CD4-positive, alpha-beta T cell treated with Interleukin-21 for 1 hour (primary cell): Measurements from ENCODE around the gene PPFIA1.
"Not testable (repeated sequence)": the region's sequence is repeated elsewhere in the genome, so short reads cannot be mapped to it uniquely, and the experiment has no call there.

Experiments
- DNase-seq: peaks from one replicate; pipeline ENCODE4 v3.0.0-alpha.2; 2020

The PPFIA1 gene

DNA sequence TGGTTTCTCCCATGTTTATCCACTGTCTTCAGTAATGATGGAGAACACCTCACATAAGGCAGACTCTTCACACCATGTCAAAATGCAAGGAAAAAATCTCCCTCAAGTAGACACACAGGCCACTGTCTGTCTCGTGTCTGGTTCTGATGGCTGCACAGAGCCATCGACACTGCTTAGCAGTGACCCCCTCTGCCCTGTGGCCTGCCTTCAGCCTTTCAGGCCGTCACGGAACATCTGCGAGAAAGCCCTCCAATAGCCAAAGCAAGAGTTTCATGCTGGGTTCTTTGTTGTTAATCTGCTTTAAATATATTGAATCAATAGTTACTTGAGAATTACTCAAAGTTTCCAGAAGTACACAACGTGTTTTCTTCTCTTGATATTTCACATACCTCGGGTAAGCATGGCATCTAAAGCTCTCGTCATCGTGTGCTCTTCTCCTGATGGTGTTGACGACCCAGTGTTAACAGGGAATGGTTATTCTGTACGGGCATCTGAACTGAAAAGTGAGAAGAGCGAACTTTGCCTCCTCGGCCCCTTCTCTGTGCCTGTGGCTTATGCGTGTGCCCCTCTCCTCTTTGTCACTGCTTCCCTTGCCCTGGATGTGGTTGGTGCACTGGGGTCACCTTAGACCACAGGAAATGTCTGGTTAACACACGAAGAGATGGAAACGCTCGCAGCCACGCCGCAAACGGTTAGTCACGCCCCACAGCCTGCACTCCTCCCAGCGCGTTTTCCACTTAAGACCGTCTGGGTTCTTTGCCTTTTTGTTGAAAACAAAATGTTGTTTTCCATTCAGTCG lies 94.5 kb downstream of the PPFIA1 start:
- DNase-seq, result peak; percentile 59

DNA sequence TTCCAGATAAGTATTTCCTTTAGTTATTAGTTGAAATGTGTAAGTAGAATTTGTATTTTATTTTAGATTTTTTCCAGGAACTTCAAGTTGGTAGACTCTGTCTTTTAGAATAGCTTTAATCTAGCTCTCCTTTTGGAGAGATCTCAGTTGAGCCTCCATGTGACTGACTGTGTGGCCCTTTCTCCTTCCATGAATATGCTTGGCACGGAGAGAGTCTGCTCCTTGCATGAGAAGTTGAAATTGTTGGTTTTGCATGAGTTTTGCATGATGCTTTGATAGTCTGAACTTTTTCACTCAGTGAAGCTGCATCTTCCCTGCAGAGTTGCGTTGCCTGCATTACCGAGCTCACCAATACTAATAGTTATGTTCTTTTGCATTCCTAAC lies 95.0 kb downstream of the PPFIA1 start:
- DNase-seq, result no peak

DNA sequence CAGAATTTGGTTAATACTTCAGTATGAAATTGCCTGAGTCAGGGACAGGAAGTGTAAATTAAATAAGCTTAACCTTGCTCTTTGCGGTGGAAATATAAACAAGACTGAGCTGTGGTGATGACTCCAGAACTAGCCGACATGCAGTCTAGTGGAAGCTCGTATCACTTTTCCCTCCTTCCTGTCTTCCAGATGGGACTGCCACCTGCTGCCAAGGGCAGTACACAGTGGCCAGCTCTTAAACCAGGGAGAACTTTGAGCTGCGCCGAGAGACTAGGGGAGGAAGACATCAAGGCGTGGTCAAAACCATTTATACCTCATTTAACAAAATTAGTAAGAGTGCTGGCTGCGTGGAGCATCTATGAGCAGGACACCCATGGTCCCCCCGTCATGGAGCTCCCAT lies 96.6 kb downstream of the PPFIA1 start:
- DNase-seq, result no peak

DNA sequence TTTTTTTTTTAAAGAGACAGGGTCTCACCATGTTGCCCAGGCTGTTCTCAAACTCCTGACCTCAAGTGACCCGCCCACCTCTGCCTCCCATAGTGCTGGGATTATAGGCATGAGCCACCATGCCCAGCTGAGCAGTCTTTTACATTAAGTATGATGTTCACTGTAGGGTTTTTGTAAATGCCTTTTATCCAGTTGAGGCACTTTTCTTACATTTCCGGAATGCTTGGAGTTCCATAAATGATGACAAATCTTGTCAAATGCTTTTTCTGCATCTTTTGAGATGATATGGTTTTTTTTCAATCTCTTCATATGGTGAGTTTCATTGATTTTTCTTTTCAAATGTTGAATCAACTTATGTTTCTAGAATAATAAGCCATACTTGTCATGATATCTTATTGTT lies 98.5 kb downstream of the PPFIA1 start:
- no peak for DNase-seq

DNA sequence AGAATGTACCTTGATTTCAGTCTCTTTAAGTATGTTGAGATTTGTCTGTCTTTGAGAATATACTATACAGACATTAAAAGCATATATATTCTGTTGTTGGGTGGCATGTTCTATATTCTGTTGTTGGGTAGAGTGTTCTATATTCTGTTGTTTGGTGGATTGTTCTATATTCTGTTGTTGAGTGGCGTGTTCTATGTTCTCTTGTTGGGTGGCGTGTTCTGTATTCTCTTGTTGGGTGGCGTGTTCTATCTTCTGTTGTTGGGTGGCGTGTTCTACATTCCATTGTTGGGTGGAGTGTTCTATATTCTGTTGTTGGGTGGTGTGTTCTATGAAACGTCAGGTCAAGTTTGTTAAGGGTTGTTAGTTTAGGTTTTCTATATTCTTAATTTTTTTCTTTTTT lies 100.8 kb downstream of the PPFIA1 start:
- DNase-seq, result no peak

DNA sequence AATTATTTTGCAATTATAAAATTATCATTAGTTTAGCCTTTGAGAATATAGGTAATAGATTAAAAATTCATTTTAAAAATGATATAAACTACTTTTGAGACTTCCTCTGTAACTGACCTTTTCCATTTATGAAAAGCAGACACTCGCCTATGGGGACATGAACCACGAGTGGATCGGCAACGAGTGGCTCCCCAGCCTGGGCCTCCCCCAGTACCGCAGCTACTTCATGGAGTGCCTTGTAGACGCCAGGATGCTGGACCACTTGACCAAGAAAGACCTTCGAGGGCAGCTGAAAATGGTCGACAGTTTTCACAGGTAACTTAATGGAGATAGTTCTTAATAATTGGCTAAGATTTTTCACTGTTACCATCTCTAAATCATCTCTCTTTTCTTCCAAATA lies 101.6 kb downstream of the PPFIA1 start:
- no peak for DNase-seq

DNA sequence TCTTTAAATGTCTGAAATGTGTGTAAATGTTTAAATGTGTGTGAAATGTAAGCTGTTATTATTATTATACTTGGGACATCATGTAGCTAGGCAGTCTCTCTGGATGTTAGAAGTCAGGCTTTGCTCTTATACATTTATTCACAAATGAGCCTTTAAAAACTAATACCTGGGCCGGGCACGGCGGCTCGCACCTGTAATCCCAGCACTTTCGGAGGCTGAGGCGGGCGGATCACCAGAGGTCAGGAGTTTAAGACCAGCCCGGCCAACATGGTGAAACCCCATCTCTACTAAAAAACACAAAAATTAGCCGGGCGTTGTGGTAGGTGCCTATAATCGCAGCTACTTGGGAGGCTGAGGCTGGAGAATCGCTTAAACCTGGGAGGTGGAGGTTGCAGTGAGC lies 106.1 kb downstream of the PPFIA1 start:
- no peak for DNase-seq

DNA sequence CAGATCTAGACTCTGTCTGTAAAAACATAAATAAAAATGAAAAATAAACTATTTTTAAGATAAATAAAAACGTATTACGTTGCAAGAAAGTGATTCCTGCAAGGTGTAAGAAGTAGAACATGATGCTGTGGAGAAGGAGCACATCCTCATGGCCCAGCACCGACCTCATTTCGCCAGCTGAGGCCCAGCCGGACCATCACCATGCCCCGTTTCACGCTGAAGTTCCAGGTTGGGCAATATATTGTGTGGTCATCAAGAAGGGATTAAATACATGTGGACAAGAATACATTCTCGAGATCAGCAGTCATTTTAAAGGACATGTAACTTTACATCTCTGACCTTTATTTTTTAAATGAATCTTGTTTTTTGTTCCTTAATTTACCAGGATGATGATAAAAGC lies 107.2 kb downstream of the PPFIA1 start:
- no peak for DNase-seq

DNA sequence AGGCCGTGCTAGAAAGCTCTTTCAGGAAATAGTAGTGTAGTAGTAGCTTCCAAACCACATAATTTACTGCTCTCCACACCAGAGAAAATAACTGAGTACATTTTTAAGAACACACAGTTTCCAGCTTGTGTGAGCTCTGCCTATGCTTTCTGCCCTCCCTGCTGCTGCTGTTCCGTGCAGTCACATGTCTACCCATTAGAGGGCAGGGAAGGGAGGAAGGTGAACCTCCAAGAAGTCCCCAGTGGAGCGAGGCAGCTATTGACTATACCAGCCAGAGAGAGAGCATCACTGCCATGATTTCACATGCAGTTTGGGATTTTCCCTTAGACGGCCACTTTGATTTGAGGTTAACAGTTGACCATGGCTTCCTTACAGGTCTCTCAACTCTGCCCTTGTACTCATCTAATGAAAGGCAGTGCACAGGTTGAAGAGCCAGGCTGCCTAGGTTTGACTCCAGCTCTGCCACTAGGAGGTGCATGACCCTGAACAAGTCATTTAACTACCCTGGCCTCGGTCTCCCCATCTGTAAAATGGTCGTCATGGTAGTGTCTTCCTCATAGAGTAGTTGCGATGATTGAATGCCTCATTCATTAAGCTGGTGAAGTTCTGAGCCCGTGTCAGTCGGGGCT lies 108.1 kb downstream of the PPFIA1 start:
- DNase-seq, result no peak

DNA sequence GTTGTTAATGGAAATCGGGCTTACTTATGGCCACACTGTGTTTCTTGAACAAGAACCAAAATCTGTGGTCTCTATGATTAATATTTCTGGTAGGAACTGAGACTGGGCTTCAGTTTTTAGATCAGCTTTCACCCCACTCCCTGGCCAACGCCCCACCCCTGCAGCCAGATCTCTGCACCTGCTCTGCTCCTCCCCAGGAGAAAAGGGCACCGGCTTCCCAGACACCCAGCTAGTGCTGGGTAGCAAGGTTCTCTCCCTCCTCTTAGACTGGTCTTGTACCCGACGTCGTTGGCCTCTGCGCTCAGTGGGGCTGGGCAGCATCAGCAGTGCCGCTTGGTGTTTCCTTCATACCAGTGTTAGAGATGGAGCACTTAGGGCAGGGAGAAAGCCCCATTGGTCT lies 110.9 kb downstream of the PPFIA1 start:
- no peak for DNase-seq

DNA sequence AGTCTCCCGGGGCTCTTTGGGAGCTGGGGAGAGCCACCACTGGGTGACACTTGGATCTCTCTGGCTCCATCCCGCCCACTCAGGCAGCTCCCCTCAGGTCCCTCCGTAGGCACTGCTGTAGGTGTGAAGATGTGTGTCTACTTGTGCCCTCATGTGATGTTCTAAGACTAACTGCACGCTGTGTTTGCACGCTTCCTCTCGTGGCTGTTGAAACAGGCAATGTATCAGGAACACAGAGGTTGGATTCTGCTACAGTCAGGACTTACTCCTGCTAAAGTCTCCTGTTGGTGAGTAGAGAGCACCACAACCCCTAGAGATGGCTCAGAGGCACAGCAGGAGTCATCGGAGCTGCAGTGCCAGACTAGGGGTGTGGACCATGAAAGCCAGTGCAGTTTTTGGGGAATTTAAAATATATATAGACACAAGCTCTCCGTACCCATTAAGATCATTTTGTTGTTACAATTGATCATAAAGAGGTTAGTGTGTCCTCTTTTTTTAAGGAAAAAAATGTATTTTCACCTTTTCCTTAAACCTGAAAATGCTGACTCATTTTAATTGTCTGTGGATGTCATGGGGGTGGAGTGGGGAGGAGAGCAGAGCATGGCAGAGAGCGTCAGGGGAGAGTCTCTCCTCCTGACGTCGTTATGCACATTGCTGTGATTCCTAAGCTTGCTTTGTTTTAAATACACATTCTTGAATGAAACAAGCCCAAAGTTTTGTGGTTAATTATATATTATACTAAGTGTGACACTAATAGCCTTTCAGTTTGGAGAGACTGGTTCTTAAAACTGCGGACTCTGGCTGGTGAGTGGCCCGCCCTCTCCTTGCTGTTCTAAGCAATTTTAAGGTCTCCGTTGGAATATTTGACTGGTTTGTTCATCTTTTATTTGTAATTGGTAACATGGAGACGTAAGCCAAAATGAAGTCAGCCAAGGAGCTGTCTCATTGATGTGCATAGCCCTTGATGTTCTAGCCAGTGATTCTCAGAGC lies 111.7 kb downstream of the PPFIA1 start:
- DNase-seq, result no peak

DNA sequence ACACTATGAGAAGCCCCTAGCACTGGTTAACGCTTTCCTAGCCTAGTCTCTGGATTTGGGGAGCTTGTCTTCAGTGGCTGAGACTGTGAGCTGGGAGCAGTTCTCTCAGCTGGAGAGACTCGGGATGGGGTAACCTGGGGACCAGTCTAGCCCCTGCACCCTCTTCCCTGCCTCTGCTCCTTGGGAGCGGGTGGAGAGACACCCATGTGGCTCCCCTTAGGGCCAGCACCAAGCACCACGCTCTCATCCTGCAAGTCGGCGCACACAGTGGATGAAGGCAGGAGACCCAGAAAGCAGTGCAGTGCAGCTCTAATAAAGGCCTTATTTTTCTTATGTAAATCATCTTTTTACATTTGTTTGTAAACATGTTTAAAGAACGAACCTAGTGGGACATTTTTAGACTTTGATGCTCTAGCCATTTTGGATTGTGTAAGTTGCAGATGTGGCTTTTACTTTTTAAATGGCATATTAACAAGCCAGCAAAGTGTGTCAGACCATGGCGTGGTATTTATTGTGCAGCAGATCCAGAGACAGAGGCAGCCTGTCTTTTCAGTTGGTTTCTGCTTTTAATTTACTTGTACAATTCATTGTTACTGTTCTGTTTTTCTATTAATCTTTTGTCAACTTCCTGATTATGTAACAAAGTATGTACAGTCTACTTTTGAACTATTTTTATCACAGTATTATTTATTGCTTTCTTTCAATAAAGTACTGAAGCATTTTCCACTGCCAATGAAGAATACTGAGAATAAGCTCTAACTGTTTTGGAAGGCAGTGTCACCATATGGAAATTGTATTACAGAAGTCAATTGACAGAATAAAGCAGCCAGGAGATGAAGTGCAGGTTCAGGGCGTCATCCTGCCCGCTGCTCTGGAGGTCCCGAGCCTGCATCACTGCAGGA lies 113.4 kb downstream of the PPFIA1 start:
- DNase-seq, result no peak

DNA sequence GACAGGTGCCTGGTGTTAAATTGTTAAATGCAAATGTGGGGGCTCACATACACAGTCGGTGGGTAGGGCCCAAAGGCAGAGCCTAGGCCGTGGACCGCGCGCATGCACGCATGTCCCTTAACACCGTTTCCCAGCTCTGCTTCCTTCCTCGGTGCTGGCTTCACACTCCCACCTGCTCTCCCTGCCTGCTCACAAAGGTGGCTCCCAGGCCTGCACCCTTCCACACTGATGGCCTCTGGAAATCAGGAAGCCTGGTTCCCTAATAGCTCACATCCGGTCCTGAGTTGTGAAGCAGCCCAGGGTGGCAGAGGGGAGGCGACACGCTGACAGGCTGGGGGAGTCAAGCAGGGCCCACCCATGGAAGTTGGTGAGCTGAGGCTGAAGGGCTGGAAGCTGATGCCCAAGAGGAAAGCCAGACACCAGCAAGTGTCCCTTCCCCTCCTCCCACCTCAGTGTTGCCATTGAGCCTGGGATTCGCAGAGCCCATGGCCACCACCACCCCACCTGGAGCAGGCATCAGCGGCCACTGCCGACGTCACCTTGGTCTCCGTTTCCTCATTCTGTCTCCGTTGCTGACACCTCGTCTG lies 114.2 kb downstream of the PPFIA1 start:
- no peak for DNase-seq

DNA sequence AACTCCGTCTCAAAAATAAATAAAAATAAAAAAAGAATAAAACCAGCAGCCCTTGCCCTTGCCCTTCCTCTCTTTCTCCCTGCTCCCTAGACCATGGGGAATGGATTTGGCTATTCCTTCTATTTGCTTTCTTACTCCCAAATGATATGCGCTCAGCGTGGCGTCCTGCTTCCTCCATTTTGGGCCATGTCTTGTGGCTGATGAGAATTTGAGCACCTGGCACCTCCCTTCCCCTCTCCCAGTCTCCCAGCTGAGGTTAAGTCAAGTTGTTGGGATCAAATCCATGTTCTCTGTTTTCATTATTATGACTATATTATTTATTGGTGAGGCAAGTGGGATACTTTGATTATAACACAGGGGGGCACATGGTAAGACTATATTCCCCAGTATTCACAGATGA lies 117.1 kb downstream of the PPFIA1 start:
- DNase-seq, result no peak

DNA sequence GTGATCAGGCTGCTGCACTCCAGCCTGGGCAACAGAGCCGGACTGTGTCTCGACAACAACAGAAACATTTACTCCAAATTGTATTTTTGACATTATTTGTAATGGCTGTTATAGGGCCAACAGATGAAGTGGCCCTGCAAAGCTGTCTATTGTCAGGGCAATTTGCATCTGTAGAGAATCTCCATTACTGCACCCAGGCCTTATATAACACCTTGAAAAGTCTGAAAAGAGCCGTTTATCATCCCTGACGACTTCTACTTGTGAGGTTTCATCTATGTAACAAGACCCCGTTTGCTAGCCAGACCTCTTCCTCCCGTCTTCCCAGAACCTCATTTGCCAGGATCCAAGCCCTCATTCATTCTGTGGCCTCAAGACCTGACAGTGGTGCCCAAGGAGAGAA lies 118.7 kb downstream of the PPFIA1 start:
- no peak for DNase-seq

DNA sequence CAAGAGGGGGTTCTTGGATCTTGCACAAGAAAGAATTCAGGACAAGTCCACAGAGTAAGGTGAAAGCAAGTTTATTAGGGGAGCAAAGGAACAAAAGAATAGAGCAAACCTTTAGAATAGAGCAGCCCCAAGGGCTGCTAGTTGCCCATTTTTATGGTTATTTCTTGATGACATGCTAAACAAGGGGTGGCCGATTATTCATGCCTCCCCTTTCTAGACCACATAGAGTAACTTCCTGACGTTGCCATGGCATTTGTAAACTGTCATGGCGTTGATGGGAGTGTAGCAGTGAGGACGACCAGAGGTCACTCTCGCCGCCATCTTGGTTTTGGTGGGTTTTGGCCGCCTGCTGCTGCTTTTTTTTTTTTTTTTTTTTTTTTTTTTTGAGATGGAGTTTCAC lies 120.4 kb downstream of the PPFIA1 start:
- DNase-seq, result not testable (repeated sequence)

DNA sequence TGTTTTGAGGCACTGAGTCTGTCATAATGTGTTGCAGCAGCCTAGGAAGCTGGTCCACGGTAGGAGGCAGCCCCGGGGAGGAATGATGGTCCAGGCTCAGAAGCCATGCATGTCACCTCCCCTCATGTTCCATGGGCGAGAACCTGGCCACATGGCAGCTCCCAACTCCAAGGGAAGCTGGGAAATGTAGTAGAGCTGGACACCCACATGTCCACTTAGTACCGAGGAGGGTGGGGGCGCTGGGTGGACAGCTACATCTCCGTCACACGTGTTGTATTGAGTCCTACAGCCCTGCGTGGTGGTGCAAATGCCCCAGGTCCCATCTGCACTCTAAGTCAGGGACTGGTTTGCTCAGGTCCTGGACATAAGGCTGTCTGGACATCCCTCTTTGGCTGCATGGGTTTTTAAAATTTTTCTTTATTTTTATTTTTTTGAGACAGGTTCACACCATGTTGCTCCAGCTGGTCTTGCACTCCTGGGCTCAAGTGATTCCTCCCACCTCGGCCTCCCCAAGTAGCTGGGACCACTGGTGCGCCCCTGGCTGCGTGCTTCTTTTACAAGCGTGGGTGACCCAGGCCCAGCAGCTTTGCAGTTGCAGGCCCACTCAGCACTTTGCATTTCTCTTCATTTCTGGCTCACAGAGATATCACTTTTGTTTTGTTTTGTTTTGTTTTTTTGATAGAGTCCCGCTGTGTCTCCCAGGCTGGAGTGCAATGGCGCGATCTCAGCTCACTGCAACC lies 123.9 kb downstream of the PPFIA1 start:
- no peak for DNase-seq

DNA sequence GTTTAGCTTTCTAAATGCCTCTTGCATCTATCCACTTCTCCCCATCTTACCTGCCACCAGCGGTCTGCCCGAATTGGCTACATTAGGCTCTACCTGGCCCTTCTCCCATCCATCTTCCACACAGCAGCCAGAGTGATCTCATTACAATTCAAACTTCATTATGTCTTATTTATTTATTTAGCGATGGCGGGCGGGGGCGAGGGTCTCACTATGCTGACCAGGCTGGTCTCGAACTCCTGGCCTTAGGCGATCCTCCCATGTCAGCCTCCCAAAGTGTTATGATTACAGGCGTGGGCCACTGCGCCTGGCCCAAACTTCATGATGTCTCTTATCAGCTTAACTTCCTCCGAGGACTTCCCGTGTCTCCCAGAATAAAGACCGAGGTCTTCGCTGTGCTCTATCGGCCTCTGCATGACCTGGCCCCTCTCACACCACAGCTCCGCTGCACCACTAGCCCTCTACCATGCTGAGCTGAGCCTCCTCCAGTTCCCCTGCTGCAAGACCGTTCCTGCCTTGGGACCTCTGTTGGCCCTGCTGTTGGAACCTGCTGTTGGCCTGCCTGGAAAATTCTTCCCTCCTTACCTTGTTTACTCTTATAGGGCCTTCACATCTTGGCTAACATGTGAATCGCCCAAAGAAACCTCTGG lies 127.0 kb downstream of the PPFIA1 start:
- DNase-seq, result no peak

DNA sequence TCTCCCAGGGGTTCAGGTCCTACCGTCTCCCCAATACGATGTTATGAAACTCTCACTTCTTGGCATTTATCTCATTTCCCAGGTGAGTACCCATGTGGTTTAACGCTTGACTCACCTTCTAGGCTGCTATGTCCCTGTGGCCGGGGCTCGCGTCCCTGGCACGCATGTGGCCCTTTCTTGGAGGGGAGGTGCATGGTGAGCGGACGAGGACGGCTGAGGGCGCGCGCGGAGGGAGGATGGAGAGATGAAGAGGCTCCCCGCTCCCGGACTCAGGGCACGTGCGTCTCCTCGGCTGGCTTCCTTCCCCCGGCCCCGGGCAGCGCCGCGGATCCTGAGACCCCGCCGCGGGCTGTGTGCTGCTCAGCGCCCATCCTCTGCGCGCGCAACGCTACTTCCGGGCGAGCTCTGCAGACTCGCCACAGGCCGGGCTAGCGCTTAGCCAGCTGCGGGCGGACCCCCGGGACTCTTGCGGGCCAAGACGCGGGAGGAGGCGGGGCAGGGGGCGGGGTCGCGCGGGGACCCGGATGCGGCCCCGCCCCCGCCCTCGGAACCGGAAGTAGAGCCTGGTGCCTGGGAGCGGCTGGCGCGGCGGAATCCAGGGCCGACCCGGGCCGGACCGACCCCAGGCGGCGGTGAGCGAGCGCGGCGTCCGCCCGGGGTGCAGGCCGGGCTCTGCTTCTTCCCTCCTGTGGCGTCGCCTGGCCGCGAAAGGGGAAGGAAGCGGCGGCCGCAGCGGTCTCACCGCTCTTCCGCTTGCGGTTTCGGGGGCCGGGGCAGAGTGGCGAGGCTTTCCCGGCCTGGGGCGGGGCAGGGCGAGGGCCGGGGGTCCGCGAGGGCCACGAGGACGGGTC lies 127.7 kb downstream of the PPFIA1 start, which contains the start of gene CTTN:
CTTN (plus strand) TSS at position 547 of the 851 bp plus-strand sequence. CDS start 8,769 bp downstream, outside the sequence.
- DNase-seq, result peak; percentile 60
